MG63 (cell line): ENCODE data around the gene ZNF581. TPM values are rescaled to one million over a fixed set of nuclear protein-coding genes. Genes with fewer than 3 reads are reported as not detected.

Experiments used
- DNase-seq: peaks from one replicate; pipeline ENCODE4 v3.0.0-alpha.2; 2020
- H3K27me3 ChIP-seq: fragments of 250-450 bp; sonication (Bioruptor Pico); 2 replicates; pipeline ENCODE4 v1.5.1; 2020; ENCODE audit warnings: mild to moderate bottlenecking, moderate library complexity
- H3K36me3 ChIP-seq: fragments of 250-450 bp; sonication (Bioruptor Pico); 2 replicates; pipeline ENCODE4 v1.5.1; 2020; ENCODE audit warnings: mild to moderate bottlenecking, moderate library complexity
- H3K4me3 ChIP-seq: fragments of 250-450 bp; sonication (Bioruptor Pico); 2 replicates; pipeline ENCODE4 v1.5.1; 2020; ENCODE audit warnings: mild to moderate bottlenecking, moderate library complexity
- H3K9me3 ChIP-seq: fragments of 250-450 bp; sonication (Bioruptor Pico); 2 replicates; pipeline ENCODE4 v1.5.1; 2020; ENCODE audit warnings: mild to moderate bottlenecking, moderate library complexity
- total RNA-seq: library from RNA; depleted of rRNA; stranded (reverse); fragments of >200 nt; shearing (Covaris generic); gene quantifications from 2 replicates; pipeline ENCODE4 v1.2.3, GENCODE V29; 2014; ENCODE audit warnings: low replicate concordance

ZNF581 gene
- total RNA-seq, 1 experiment from 2014 or later = 17.5 TPM

DNA sequence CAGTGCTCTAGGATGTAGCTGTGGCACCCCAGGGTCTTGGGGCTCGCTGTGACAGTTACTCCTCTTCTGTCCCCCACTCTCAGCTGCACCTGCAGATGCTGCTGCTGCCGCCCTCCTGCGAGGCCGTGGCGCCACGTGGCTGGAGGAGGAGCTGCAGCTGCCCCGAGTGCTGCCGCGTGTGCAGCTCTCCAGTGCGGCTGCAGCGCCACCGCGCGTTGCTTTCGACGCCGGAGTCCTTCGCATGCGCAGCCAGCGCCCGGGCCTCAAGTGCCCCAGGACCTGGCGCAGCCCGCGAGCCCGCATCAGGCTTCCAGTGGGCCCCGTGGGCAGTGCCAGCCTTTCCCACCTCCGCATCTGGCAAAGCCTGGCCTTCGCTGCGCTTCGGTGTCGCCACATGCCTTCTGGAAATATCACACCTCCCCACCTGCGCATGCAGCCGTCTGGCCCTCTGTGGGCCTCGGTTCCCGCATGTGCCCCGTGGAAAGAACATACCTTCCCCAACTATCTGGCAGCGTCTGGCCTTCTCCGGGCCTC is 3.3 kb upstream of the ZNF581 start:
- Histone ChIP-seq H3K27me3 (no peaks in the 10 kb centered on the region), H3K4me3 (peak overlapping the region; percentile 75), H3K36me3 (peaks cover 46% of the 10 kb centered on the region), H3K9me3 (no peaks in the 10 kb centered on the region)
- DNase-seq = peak; percentile 70

DNA sequence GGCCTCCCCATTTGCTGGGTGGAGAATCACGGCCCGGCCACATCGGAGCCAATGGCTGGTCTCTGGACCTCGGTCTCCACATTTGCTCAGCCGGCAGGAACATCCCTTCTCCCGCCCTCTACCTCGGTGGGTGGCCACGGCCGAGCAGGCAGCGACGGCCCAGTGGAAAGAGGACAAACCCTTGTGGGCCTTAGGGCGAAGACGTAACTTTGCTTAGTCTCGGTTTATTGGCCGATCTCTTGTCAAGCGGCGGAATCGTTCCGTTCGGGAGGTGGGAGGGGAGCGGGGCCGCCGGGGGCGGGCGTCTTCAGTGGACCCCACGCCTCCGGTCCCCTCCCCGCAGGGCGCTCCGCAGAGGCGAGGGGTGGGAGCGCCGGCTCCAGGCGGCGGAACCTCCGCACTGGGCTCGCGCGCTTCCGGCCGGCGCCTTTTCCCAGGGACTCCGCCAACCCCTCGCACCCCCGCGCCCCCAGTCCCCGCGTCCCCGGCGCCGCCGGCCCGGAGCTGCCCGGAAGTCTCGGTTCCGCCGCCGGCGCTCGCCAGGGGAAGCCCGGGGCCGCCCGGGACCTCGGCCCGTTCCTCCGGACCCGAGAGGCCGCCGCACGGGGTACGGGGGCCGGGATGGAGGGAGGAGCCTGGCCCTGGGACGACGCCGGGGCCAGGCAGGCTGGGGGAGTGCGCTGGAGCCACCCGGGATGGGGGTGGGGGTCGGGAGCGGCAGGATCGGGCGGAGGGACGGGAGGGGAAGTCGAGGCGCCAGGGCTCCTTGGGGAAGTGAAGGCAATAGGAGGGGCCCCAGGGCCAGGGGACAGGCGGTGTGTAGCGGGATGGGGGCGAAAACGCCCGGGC is 2.6 kb upstream of the ZNF581 start, which contains the start of gene ZNF580:
Gene ZNF580 (plus strand): TSS at position 426 of the 849 bp plus-strand sequence. CDS start 1,507 bp downstream, outside the sequence.
- Histone ChIP-seq H3K4me3 (peak within 1 kb of the TSS; percentile 75), H3K36me3 (peaks cover 50% of the 10 kb centered on the region), H3K9me3 (no peaks in the 10 kb centered on the region), H3K27me3 (no peaks in the 10 kb centered on the region)
- DNase-seq = peak; percentile 88

DNA sequence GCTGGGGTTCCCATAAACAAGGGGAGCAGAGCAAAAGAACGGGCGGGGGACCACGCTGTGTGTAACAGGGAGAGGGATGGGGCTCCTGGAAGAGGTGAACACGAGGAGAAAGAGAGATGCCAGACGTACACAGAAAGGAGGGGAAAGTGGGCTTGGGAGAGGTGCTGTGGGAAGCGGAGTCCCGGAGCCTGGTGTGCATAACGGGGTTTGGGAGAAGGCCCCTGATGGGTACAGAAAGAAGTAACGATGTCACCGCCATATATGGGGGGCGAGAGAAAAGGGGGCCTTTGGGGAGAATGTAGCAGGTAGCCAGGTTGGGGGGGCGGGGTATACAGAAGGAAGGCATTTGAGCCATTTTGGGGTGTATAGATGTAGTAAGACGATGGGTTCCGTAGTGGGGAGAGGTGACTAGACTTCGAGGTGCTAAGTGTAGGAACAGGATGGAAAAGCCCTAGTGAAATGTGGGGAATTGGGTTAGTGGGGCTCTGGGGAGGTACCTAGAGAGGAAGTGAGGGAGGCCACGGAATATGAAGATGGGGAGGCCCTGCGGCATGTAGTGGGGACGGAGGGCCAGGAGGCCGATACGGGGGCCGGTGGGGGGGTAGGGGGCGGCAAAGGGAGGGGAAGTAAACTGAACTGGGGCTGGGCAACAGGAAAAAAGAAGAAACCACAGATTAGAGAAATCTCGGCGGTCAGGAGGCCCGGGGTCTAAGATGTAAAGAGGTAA is 1.9 kb upstream of the ZNF581 start:
- H3K36me3 ChIP-seq = peaks cover 50% of the 10 kb centered on the region
- no peaks in the 10 kb centered on the region for H3K9me3 ChIP-seq
- no peak for DNase-seq
- peak overlapping the region; percentile 75 for H3K4me3 ChIP-seq
- H3K27me3 ChIP-seq = no peaks in the 10 kb centered on the region

DNA sequence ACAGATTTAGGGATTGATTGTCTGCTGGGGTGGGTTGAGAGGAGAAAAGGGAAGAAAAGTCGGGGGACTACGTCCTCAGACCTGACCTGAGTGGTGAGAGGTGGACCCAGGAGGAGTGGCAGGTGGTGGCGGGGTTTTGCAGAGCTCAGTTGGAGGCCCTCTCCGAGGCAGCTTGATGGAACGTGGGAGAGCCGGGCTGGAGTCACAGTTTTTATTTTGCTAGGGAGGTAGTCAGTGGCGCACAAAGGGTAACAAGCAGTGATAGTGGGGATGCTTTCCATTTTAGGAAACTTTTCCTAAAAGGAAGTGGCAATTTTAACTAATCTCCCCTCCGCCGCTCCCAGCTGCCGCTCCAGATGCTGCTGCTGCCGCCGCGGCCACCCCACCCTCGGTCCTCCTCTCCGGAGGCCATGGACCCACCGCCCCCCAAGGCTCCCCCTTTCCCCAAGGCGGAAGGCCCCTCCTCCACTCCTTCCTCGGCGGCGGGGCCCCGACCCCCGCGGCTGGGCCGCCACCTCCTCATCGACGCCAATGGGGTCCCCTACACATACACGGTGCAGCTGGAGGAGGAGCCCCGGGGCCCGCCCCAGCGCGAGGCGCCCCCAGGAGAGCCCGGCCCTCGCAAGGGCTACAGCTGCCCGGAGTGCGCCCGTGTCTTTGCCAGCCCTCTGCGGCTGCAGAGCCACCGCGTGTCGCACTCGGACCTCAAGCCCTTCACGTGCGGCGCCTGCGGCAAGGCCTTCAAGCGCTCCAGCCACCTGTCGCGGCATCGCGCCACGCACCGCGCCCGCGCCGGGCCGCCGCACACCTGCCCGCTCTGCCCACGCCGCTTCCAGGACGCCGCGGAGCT is 1.1 kb upstream of the ZNF581 start:
- Histone ChIP-seq H3K9me3 (no peaks in the 10 kb centered on the region), H3K36me3 (peaks cover 52% of the 10 kb centered on the region), H3K27me3 (no peaks in the 10 kb centered on the region), H3K4me3 (peak overlapping the region; percentile 75)
- DNase-seq = peak; percentile 35

DNA sequence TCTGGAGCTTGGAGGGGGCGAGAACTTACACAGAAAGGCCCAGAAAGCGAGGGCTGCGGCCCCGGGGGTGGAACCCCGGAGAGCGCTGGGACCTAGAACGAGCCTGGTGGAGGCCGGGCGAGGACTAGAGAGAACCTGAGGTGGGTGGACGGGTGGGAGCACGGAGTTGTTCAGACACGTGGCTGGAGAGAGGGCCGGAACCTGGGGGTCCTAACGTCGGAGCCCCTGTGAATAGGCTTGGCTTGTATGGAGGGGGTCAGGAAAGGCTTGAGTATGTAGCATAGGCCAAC is 383 bp downstream of the ZNF581 start:
- Histone ChIP-seq H3K27me3 (no peaks in the 10 kb centered on the region), H3K4me3 (peak overlapping the region; percentile 75), H3K9me3 (no peaks in the 10 kb centered on the region), H3K36me3 (peaks cover 45% of the 10 kb centered on the region)
- DNase-seq = no peak

- H3K4me3 ChIP-seq = peak overlapping the region; percentile 75
- DNase-seq = no peak
- no peaks in the 10 kb centered on the region for H3K27me3 ChIP-seq
- peaks cover 41% of the 10 kb centered on the region for H3K36me3 ChIP-seq
- H3K9me3 ChIP-seq = no peaks in the 10 kb centered on the region
Observed at GRCh38 chr19:55644191-55644833, 863 bp downstream of the ZNF581 start.

- Histone ChIP-seq H3K27me3 (no peaks in the 10 kb centered on the region), H3K9me3 (no peaks in the 10 kb centered on the region), H3K4me3 (peak overlapping the region; percentile 75), H3K36me3 (peaks cover 40% of the 10 kb centered on the region)
- no peak for DNase-seq
Observed at GRCh38 chr19:55644842-55645511, 1.5 kb downstream of the ZNF581 start.

DNA sequence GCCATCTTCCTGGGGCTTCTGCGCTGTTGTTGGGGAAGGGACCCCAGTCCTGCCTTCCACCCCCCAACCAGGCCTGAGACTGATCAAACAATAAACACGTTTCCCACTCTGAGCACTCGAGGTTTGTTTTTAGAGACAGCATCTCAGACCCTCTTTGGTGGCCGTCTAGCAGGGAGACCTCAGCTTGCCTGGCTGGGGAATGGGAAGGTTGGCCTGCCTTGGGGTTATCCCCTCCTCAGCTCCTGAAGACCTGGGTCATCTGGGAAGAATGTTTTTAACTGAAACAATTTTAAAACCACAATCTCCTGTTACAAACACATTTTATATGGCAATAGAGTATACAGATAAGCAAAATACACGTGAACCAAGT is 2.0 kb downstream of the ZNF581 start:
- DNase-seq = no peak
- peaks cover 40% of the 10 kb centered on the region for H3K36me3 ChIP-seq
- H3K4me3 ChIP-seq = peak overlapping the region; percentile 75; the same call in 1 of the 2 replicates
- no peaks in the 10 kb centered on the region for H3K9me3 ChIP-seq
- H3K27me3 ChIP-seq = no peaks in the 10 kb centered on the region

GRCh38 chr19:55646889-55647731 is 3.7 kb downstream of the ZNF581 start:
- H3K36me3 ChIP-seq = peaks cover 40% of the 10 kb centered on the region
- H3K4me3 ChIP-seq = peak overlapping the region; percentile 83
- no peaks in the 10 kb centered on the region for H3K27me3 ChIP-seq
- H3K9me3 ChIP-seq = no peaks in the 10 kb centered on the region
- no peak for DNase-seq

DNA sequence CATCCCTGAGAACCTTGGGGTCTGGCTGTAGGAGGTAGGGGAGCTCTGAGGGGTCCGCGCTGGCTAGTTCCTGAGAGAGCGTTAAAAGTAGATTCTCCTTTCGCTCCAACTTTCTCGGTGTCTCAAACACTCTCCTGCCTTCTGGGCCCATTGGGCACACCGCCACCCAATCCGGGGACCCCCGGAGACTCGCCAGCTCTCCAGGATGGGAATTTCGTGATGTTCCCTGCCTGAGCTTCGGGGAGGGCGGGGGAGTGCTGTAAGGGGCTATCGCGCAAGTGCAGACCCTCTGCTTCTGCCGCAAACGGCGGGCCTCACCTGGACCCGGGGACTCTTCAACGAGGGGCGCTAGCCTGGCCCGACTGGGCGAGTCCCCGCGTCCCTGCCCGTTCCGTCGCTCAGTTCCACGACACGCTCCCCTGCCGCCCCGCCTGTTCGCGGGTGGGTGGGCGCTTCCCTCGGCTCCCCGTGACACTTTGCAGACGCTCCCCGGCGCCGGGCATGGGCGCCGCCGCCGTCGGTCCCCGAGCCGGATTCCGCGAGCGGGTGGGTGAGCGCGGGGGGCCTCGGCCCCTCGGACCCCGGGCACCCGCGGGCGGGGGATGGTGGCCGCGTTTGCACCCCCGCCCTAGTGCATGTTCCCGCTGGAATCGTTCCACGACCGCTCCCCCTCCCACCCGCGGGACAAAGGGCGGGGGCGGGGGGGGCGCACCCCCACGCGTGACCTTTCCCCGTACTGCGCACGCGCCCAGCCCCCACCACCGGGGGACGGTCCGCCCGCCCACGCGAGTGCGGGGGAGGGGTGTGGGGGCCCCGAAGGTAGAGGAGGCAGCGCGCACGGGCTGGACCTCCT is 4.5 kb downstream of the ZNF581 start, which contains the start of gene CCDC106:
Gene CCDC106 (plus strand): TSS at position 481 of the 853 bp plus-strand sequence. CDS start 835 bp downstream, outside the sequence.
- H3K4me3 ChIP-seq = peak within 1 kb of the TSS; percentile 83
- no peaks in the 10 kb centered on the region for H3K27me3 ChIP-seq
- peaks cover 40% of the 10 kb centered on the region for H3K36me3 ChIP-seq
- peak; percentile 74 for DNase-seq
- no peaks in the 10 kb centered on the region for H3K9me3 ChIP-seq

DNA sequence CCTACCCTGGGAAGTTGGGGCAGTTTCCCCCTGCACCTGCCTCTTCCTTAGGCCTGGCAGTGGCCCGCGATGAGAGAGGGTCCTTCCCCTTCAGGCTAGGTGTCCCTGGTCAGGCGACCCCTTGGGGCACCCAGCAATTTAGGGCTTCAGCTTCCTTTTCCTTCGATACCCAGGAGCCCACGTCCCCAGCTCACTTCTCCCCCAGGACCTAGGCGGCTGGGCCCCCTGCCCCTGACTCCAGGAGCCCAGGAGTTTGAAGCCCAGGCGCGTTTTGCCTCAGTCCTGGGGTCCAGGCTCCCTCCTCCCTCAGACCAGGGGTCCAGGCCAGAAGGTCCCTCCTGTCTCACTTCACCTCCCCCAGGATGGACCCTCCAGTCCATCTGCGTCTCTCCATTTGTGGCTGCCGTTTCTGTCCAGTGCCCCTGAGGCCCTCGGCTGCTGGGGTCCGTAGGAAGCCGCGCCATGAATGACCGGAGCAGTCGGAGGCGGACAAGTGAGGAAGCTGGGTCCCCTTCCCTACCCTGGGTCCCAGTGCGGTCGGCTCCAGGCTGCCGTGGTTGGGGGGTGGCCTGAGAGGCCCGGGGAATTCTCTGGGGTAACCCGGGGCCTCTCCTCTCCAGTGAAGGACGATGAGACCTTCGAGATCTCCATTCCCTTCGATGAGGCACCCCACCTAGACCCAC is 5.3 kb downstream of the ZNF581 start:
- Histone ChIP-seq H3K27me3 (no peaks in the 10 kb centered on the region), H3K36me3 (peaks cover 40% of the 10 kb centered on the region), H3K9me3 (no peaks in the 10 kb centered on the region), H3K4me3 (peak overlapping the region; percentile 83)
- DNase-seq = no peak

DNA sequence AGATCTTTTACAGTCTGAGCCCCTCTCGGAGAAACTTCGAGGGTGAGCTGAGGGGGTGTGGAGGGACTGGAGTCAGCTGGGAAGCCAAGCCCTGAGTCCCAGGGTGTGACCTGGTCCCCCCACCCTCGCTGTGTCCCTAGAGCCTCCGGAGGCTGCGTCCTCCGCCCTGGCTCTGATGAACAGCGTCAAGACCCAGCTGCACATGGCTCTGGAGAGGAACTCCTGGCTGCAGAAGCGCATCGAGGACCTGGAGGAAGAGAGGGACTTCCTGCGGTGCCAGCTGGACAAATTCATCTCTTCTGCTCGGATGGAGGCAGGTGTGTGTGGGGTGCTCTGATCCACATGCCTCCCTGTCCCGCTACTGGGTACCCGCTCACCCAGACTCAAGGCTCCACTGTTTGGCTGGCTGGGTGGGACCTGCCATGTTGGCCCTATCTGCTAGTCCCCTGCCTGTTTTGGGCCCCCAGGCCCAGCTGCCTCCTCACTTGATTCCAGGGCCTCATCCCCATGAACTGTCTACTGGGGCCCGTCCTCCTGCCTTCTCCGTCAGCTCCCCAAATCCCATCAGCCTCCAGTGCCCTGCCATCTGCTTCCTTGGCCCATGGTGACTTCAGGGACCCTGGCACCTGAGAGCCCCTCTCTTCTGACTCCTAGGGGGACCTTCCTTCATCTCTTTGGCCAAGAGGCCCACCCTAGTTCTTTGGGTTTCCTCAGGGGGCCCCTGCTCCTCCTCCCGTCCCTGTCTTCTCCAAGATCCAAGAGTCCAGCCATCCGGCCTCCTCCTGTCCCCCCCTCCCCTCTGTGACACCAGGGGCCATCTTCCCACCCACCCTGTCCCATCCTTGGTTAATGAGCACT is 6.0 kb downstream of the ZNF581 start:
- DNase-seq = no peak
- H3K4me3 ChIP-seq = no peak overlapping the region
- H3K36me3 ChIP-seq = peaks cover 33% of the 10 kb centered on the region
- H3K27me3 ChIP-seq = no peaks in the 10 kb centered on the region
- no peaks in the 10 kb centered on the region for H3K9me3 ChIP-seq

DNA sequence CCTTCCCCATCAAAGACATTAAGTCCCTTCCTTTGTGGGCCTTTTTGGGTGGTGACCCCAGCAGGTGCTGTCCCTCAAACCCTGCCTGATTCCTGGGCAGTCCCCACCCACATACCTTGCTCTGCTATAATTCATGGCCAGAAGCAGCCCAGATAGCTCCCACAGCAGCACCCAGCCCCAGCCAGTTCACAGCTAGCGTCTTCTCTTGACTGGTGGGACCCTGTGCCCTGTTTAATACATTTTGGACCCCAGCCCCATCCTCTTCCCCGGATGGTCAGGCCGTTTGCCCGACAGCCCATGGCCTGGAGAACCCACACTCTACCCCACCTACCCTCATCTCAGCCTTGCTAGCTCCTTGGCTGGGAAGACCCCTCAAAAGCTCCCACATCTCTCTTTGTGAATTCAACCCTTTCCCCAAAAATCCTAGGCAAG is 6.7 kb downstream of the ZNF581 start:
- Histone ChIP-seq H3K4me3 (no peak overlapping the region), H3K36me3 (peaks cover 27% of the 10 kb centered on the region), H3K9me3 (no peaks in the 10 kb centered on the region), H3K27me3 (no peaks in the 10 kb centered on the region)
- DNase-seq = no peak
